SIG-M5 treated with dmso at 0.1 percent for 504 hours (cell line): Measurements from ENCODE around the gene ARHGEF19.
"Not testable (repeated sequence)": the region's sequence is repeated elsewhere in the genome, so short reads cannot be mapped to it uniquely, and the experiment has no call there.

Source experiments
- DNase-seq: peaks from one replicate; lab custom pipeline; 2025; ENCODE audit not compliant: unreplicated experiment; lab: John Stamatoyannopoulos, UW

ARHGEF19 gene

DNA sequence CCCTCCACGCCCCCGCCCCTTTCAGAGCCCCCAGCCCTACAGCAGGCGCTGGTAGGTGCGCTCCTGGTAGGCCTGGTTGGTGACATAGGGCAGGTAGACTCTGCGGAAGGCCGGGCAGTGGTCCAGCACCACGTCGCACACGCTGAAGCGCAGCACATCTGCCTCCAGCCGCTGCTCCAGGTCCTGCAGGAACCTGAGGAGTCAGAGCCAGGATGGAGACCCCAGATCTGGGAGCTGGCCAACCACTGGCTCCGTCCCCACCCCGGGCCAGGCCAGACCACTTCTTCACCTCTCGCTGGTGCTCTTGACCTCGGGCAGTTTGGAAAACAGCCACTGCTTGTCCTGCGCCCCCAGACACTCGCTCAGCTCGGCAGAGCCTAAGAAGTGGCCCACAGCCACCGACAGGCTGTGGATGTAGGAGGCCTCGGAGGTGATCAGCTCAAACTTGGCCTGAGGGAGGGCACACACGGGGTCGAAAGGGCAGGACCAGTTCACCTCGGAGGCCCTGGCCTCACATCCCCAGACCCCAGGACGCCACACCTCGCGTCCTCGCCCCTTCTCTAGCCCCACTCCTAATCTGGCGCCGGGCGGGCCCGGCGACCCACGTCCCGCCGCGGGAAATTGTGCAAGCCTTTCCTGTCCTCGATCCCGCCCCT lies 6.4 kb downstream of the ARHGEF19 start:
- DNase-seq = no peak

DNA sequence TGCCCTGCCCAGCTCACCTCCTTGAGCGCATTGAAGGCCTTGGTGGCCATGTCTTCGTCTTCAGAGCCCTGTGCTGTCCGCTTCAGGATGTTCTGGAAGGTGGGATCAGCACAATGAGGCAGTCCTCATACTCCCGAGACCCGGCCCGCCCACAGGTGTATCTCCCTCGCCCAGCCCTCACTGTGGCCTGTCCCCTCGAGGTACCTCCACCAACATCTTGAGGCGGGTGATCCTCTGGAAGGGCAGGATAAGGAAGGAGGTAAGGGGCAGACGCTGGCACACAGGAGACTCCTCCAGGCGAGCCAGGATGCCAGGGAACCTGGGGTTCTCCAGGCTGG lies 7.1 kb downstream of the ARHGEF19 start:
- no peak for DNase-seq

DNA sequence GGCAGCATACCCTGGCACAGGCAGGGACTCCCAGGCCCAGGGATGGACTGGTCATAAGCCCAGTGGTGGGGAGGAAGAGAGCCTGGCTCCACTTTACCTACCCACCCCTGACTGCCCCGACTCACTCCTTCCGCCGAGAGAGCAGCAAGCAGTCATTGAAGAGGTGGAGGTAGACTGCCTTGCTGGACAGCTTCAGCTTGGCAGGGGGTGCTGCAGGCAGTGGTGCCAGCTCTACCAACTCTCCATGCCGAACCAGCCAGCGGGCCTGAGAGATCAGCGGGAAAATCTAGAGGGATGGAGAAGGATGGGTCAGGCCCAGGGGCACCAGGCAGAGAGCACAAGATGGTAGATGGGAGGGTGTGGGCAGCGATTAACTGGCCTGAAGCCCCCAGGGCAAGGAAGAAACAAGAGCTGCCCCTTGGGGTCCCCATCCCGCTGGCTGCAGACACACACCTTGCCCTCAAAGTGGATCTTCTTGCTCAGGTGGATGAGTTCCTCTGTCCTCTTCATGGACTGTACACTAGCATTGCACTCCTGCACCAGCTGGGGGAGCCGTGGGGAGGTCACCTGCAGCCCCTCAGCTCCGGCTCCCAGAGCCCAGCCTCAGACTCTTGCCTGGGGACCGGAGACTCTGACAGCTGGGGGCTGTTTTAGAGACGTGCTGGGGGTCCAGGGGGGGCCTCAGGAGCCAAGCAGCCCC lies 7.7 kb downstream of the ARHGEF19 start:
- no peak for DNase-seq

DNA sequence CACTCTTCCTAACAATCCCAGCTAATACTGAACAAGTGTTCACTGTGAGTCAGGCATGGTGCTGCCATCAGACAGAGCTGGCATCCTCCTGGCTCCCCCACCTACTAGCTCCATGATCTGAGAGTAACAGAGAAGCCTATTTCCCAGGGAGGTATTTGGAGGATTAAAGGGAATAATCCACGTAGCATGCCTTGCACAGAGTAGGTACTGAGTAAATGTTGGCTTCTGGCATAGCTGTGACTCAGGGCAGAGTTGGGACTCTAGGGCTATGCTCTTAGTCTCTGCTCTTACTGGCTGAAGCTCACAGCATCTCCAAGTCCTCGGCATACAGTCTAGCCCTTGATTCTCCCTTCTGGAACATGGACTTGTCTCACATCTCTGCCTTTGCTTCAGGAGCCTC lies 8.2 kb downstream of the ARHGEF19 start:
- no peak for DNase-seq

DNA sequence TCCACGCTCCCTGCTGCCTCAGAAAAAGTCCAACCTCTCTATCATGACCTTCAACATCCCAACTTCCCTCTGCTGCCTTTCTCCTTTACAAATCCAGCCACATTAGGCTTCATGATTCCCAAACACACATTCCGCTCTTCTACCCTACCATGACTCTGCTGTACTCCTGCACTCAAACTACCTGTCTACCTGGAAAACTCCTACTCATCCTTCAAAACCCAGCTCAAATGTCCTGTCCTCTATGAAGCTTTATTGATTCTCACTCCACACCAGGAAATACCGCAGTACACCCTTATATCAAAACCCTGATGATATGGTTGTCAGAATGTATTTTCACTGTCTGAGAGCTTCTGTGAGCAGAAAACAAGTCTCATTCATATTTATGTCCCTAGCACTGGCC lies 8.9 kb downstream of the ARHGEF19 start:
- DNase-seq = no peak

DNA sequence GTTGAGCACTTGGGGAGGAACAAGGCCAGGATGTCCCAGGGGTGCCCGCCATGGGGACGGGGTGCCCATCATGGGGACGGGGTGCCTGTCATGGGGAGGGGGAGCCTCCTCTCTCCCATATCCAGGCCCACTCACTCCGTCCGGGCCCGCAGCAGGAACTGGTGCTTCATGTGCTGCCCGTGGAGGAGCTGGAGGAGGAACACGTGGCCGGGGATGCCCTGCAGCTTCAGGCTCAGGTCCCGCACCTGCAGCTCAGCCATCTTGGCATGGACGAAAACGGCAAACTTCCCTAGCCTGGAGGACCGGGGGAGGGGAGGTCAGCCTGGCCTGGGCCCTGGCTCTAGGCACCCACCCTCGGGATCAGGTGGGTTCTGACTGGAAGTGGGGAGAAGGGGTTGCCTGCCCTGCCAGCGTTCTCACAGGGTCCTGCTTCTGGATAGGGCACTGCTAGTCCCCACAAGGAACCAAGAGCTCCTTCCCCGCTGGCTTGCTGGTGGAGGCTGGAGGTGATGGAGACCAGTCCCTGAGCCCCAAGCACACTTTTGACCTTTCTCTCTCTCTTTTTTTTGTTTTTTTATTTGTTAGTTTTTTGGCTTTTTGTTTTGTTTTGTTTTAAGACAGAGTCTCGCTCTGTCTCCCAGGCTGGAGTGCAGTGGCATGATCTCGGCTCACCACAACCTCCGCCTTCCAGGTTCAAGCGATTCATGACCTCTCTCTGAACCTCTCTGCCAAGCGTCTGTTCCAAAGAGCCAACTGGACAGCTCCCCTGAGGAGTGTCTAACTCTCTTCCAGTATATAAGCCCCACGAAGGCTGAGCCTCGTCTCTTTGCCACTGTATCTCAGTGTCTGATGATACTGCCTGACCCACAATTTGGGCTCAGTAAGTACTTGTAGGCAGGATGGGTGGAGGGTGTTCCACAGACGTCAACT lies 9.9 kb downstream of the ARHGEF19 start:
- no peak for DNase-seq

DNA sequence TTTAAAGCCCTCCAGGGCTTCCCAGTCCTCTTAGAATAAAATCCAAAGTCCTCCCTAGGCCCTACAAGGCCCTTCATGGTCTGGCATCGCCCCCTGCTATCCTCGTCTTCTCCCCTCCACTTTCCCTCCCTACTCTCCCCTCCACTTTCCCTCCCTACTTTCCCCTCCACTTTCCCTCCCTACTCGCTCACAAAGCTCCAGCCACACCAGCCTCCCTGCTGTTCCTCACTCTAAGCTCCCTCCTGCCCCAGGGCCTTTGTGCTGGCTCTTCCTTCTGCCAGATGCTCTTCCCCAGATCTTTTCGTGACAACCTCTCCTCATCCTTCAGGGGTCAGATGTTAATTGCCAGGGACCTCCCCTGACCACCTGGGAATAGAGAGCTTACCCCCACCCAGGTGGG lies 12.8 kb downstream of the ARHGEF19 start:
- DNase-seq = no peak

DNA sequence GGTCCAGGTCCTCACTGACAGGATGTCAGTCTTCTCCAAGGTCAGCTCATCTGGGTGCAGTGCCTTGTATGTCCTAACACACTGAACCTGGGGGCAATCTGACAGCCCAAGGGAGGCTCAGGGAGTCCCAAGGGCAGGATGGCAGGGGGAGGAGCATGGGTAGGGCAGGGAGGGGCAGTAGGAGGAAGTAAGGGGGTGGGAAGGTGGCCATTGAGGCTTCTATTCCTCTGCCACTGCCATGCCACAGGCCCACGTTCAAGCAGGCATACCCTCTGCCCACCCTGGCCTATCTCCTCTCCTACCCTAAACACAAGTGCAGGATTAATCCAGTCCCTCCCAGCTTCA lies 13.3 kb downstream of the ARHGEF19 start:
- no peak for DNase-seq

DNA sequence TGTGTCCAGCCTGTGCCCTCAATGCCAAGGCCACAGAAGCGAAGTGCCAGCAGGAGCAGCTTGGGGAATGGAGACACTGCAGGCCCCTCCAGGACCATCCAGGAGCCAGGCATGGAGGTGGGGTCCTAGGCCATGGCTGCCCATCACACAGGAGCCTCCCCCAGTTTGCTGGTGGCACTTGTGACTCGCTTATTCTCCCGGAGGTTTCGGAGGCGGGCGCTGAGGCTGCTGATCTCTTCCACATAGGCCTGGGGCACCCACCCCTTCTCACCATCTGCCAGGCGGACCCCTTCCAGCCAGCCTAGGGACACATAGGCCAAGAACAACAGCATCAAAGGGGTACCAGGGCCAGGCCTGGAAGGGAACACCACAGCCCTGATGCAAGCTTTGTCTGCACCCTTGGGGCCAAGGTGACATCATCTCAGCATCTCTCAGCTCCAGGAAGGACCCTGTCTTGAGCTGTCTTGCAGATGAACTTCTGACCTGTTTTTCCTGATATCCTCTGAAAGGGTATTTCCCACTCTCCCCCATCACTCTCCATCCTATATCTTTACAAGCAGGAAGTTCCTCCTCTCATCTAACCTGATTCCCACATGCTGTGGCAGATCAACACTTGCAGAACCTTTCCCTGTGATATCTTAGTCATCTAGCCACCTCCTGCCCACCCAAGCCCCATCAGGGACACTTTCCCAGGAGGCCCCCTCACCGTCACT lies 13.9 kb downstream of the ARHGEF19 start:
- no peak for DNase-seq

DNA sequence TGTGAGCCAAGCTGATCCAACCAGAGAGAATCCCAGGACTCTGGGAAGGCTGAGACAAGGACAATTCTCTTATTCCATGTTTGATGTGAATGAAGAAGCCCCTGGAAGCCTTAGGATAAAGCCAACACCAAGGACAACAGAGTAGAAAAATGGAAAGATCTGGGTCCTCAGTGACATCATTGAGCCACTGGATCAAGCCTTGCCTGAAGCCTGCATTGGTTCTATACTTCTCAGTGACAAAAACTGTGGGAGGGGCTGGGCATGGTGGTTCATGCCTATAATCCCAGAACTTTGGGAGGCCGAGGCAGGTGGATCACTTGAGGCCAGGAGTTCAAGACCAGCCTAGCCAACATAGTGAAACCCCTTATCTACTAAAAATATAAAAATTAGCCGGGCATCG lies 15.6 kb downstream of the ARHGEF19 start:
- no peak for DNase-seq

DNA sequence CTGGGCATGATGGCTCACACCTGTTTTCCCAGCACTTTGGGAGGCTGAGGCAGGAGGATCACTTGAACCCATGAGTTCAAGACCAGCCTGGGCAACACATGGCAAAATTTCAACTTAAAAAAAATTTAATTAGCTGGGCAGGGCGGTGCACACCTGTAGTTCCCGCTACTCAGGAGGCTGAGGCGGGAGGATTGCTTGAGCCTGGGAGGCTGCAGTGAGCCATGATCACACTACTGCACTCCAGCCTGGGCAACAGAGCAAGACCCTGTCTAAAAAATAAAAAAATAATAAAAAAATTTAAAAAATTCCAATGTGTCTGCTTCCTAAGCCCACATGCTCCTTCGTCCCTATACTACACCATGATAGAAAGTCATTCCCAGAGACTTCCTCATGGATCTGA lies 16.3 kb downstream of the ARHGEF19 start:
- DNase-seq = not testable (repeated sequence)

DNA sequence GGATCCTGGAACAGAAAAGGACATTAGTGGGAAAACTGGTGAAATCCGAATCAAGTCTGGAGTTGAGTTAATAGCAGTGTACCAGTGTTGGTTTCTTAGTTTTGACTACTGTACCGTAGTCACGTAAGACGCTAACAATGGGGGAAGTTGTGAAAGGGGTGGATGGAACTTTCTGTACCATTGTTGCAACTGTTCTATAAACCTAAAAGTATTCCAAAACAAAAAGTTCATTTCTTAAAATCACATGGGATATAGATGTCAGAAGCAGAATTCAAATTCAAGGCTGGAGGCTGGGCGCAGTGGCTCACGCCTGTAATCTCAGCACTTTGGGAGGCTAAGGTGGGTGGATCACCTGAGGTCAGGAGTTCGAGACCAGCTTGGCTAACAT lies 16.9 kb downstream of the ARHGEF19 start:
- no peak for DNase-seq

DNA sequence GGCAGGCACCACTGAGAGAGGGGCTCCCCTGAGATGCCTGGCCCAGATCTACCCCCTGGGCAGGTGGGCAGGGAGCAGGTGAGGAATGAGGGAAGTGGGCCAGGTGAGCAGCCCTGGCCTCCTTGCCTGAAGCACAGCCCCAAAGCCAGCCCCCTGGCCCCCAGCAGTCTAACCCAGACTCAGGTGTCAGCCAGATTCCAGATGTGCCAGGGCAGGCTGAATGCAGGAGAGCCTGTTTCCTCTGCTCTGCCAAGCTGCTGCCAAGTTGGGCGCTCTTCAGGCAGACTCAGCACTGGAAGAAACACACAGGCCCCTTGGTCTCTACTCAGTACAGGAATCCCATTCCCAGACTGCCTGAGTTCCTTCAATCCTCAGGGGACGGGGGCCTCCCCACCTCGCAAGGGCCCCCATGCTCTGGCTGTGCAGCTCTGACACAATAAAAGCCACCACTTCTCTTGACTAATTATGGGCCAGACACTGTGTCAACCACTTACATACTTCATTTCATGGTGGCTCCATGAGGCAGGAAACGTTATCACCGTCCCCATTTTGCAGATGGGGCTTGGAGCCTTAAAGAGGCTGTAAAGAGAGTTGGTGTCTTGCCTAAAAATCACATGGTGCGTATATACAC lies 20.4 kb downstream of the ARHGEF19 start:
- no peak for DNase-seq

DNA sequence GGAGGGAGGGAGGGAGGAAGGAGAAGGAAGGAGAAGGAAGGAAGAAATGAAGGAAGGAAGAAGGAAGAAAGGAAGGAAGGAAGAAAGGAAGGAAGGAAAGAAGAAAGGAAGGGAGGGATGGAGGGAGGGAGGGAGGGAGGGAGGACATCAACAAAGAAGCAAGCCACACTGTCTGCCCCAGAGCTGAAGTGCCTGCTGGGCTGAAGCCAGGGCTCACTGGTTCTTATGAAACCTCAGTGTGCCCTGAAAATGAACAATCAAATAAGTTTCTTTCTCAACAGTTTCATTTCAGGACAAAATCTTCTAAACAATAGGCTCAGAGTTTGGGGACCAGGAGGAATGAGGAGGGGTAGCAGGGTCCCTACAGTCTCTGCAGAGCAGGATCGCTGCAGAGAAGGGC lies 21.1 kb downstream of the ARHGEF19 start:
- no peak for DNase-seq

DNA sequence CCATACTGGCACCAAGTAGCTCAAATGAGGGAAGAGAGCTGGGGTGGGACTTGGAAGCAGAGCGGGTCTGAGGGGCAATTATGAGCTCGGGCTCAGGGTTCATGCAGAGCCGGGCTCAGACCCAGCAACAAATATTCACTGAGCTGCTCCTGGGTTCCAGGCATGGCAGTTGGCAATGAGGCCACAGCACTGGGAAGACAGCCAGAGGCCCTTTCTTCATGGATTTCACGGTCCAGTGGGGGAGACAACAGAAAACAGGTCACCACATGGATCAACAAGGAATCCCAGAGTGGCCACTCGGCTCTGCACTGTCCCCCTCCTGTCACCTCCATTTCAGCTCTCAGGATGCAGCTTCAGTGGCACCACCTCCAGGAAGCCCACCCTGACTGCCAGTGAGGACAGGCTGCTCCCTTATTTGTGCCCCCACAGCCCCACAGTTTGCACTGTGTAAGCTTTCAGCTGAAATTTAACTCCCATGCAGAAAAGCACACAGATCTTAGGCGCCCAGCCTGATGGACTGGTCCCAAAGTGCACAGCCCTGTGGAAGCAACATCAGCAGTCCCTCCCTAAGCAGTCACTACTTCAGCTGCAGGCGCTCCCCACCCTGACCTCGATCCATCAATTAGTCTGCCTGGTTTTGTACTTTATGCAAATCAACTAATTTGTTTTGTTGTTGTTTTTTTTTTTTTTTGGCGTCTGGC lies 22.4 kb downstream of the ARHGEF19 start:
- DNase-seq = no peak

DNA sequence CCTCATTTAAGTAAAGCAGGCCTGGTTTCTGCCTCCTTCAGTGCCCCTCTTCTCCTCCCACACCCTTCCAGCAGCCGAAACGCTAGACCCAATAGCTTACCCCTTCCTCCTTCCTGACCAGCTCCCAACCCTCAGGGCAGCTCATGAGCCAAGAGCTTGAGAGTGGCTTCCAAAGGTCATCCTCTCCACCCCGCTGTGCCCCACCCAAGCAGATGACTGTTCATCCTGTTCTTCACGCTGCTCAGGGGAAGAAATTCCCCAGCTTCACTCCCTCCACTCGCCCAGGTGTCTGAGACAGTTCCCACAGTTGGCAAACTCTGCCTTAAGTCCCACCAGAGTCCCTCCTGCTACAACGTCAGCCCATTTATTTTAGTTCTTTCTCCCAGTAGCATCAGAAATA lies 23.4 kb downstream of the ARHGEF19 start:
- DNase-seq = no peak

DNA sequence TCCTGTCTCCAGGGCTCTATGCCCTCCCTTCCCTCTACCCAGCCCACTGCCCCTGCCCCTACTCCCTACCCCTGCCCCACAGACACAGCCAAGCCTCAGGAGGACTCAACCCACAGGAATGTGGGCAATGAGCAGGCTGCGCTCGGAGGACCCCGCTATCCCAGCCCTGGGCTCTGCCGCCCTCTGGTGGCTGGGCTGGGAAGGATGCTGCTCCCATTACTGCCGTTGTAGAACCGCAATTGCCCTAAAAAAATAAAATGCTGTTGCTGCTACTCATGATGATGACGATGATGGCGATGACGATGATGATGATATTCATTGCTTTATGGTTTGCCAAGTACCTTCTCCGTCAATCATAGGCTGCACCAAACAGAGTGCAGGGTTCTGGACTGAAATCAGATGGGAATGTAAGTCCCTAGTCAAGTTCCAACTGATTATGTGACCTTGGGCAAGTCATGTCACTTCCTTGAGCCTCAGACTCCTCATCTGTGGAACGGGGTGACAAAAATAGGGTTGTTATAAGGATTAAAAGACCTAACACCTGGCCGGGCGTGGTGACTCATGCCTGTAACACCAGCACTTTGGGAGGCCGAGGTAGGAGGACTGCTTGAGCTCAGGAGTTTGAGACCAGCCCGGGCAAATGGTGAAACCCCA lies 24.6 kb downstream of the ARHGEF19 start:
- DNase-seq = peak; percentile 52

DNA sequence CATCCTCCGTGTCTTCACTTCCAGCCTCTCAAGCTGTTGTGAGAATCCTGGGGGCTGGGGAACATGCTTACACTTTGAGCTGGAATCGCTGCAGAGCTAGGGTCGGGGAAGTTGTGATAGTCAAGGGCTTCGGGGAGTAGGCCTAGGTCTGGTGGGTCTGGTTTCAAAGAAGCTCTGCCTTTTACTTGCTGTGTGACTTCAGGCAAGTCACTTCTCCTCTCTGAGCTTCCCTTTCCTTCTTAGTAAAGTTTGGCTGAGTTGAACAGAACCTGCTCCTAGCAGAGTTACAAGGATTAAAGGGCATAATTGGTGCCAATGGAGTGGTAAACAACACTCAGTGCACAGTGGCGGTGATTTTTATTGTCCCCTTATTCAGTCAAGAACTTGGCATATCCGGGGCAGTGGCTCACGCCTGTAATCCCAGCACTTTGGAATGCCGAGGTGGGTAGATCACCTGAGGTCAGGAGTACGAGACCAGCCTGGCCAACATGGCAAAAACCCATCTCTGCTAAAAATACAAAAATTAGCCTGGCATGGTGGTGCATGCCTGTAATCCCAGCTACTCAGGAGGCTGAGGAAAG lies 25.7 kb downstream of the ARHGEF19 start:
- no peak for DNase-seq

DNA sequence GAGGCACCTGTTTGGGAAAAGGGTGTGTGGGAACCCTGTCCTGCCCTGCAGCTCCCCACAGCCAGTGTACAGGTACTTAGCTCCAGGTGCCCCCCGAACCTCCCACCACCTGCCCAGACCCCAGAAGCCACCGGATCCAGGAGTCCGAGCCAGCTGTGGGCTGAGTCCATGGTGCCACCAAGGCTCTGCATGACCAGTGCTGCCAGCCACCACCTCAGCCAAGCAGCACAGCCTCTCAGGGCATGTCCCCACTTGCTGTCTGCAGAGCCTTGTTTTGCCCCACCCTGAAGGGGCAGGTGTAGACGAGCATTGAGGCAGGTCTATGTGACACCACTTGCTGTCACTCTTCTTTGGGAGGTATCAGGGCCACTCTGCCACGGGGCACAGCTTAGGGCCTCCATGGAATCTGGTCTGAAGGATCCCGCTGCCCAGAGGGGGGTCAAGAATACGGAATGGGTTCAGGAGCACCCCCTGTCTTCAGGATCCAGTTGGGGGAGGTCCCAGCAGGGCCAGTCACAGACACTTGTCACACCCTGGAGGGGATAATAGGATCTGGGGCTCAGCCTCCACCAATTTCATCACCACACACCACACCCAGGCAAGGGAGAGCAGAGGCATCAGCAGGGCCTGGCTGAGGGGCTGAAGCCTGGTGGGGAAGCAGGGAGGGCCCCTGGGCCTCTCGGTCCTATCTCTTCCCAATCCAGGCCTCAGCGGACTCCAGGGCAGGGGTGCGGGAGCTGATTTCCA lies 27.7 kb downstream of the ARHGEF19 start:
- DNase-seq = no peak
